Testis (tissue), 3 donors: ENCODE data around the gene AP2B1. TPM values are rescaled to one million over a fixed set of nuclear protein-coding genes. Genes with fewer than 3 reads are reported as not detected.
"Not testable (repeated sequence)": the region's sequence is repeated elsewhere in the genome, so short reads cannot be mapped to it uniquely, and the experiment has no call there.

Experiments used
- DNase-seq: peaks from one replicate; pipeline ENCODE4 v3.0.0-alpha.2; 2019
- H3K27ac ChIP-seq, 2 donors: fragments of 200-600 bp; sonication (generic); one replicate each; pipeline ENCODE4 v1.5.1; 2019
- H3K27me3 ChIP-seq: fragments of 200-600 bp; sonication (generic); one replicate; pipeline ENCODE4 v1.5.1; 2019
- H3K36me3 ChIP-seq: fragments of 200-600 bp; sonication (generic); one replicate; pipeline ENCODE4 v1.5.1; 2017; ENCODE audit warnings: low read depth; ENCODE audit errors: missing control alignments
- H3K4me1 ChIP-seq: fragments of 200-600 bp; sonication (generic); one replicate; pipeline ENCODE4 v1.5.1; 2019
- H3K4me3 ChIP-seq, 2 donors: fragments of 200-600 bp; sonication (generic); one replicate each; pipeline ENCODE4 v1.5.1; 2017 to 2019
- H3K9me3 ChIP-seq: fragments of 200-600 bp; sonication (generic); one replicate; pipeline ENCODE4 v1.5.1; 2017
- CTCF ChIP-seq, 3 experiments: fragments of 450-650 bp in 2 of 3; fragments of 200-600 bp in 1 of 3; sonication (generic) in 1 of 3; IDR thresholded peaks; one replicate each; pipeline ENCODE4 v1.5.1; 2016 to 2019; ENCODE audit warnings: antibody characterized with exemption in 3 of 3, mild to moderate bottlenecking in 2 of 3, moderate library complexity in 1 of 3
- POLR2A ChIP-seq: fragments of 450-650 bp; IDR thresholded peaks from one replicate; pipeline ENCODE4 v1.6.1; 2017; ENCODE audit warnings: antibody characterized with exemption, mild to moderate bottlenecking, moderate library complexity
- WGBS, 2 donors: methylation state at CpG; one replicate each; pipeline ENCODE4 v1.1.5; 2018; 5-methylcytosine and 5-hydroxymethylcytosine counted together
- intact Hi-C: fragments of 100-400 bp; cut with DNase I; formaldehyde crosslinking; loops from one replicate; pipeline ENCODE4 v1.15.1; 2023; ENCODE audit warnings: low total_unique reads
- polyA plus RNA-seq: library from polyadenylated mRNA; stranded (reverse); fragments of 350-450 nt; fragmentation: Illumina TruSeq; extraction: RNeasy Lipid Tissue Mini Kit (QIAGEN cat#74804); gene quantifications from one replicate; pipeline ENCODE4 v1.2.3, GENCODE V29; 2014; ENCODE audit warnings: low read depth, low replicate concordance; ENCODE audit not compliant: insufficient read depth
- total RNA-seq, 2 donors: library from RNA; depleted of rRNA; stranded (reverse); fragments of >200 nt; gene quantifications; one replicate each; pipeline ENCODE4 v1.2.3, GENCODE V29; 2016

The AP2B1 gene
- total and polyA plus RNA-seq, 3 donors from 2014 or later: 132 to 310 (median 147) TPM

GRCh38 chr17:35749560-35750412 lies 162.7 kb downstream of the AP2B1 start:
- TF ChIP-seq POLR2A (no peak), CTCF (IDR thresholded peaks at IDR 0.05) (no peak)
- Histone ChIP-seq H3K27ac (no peak overlapping the region), H3K9me3 (no peaks in the 10 kb centered on the region), H3K36me3 (no peaks in the 10 kb centered on the region), H3K4me3 (peak overlapping the region in 1 of 2 donors; percentile 26), H3K27me3 (no peaks in the 10 kb centered on the region), H3K4me1 (peaks cover 11% of the 10 kb centered on the region)
- WGBS, 2 donors: 6 to 20% methylated on average over 33 to 35 of the region's 35 CpGs
- intact Hi-C loops: loop anchor here (5.0 kb wide), 1 partner anchor 132 kb away; no protein-coding TSS in a partner anchor
- DNase-seq: no peak

- no peak overlapping the region for H3K27ac ChIP-seq
- DNase-seq: no peak
- WGBS, 2 donors: 63 to 72% methylated on average over 9 to 10 of the region's 10 CpGs
- no peaks in the 10 kb centered on the region for H3K9me3 ChIP-seq
- H3K4me3 ChIP-seq: no peak overlapping the region
- H3K36me3 ChIP-seq: no peaks in the 10 kb centered on the region
- no peaks in the 10 kb centered on the region for H3K27me3 ChIP-seq
- peaks cover 11% of the 10 kb centered on the region for H3K4me1 ChIP-seq
- TF ChIP-seq POLR2A (no peak), CTCF (IDR thresholded peaks at IDR 0.05) (no peak)
- intact Hi-C loops: loop anchor here (5.0 kb wide), 1 partner anchor 133 kb away; no protein-coding TSS in a partner anchor
Measured at GRCh38 chr17:35750526-35751395, 163.6 kb downstream of the AP2B1 start.

GRCh38 chr17:35751541-35751940 lies 164.4 kb downstream of the AP2B1 start:
- H3K9me3 ChIP-seq, H3K36me3 ChIP-seq, H3K4me3 ChIP-seq, H3K27ac ChIP-seq, H3K27me3 ChIP-seq, DNase-seq: not testable (repeated sequence)
- intact Hi-C loops: loop anchor here (5.0 kb wide), 1 partner anchor 134 kb away; no protein-coding TSS in a partner anchor
- H3K4me1 ChIP-seq: peaks cover 11% of the 10 kb centered on the region
- WGBS, 2 donors: 86 to 90% methylated on average over 4 of the region's 4 CpGs

- peaks cover 11% of the 10 kb centered on the region for H3K4me1 ChIP-seq
- no peak overlapping the region for H3K4me3 ChIP-seq
- no peak for DNase-seq
- no peaks in the 10 kb centered on the region for H3K9me3 ChIP-seq
- H3K27me3 ChIP-seq: no peaks in the 10 kb centered on the region
- TF ChIP-seq CTCF (IDR thresholded peaks at IDR 0.05) (no peak), POLR2A (no peak)
- H3K27ac ChIP-seq: no peak overlapping the region
- intact Hi-C loops: loop anchor here (5.0 kb wide), 1 partner anchor 135 kb away; no protein-coding TSS in a partner anchor
- no peaks in the 10 kb centered on the region for H3K36me3 ChIP-seq
- 76 to 85% methylated on average over 11 to 15 of the region's 16 CpGs for whole genome bisulfite sequencing, 2 donors
Measured at GRCh38 chr17:35752471-35752870, 165.3 kb downstream of the AP2B1 start.
